ENCODE measurements around the gene CACNA2D4.

Gene CACNA2D4

DNA sequence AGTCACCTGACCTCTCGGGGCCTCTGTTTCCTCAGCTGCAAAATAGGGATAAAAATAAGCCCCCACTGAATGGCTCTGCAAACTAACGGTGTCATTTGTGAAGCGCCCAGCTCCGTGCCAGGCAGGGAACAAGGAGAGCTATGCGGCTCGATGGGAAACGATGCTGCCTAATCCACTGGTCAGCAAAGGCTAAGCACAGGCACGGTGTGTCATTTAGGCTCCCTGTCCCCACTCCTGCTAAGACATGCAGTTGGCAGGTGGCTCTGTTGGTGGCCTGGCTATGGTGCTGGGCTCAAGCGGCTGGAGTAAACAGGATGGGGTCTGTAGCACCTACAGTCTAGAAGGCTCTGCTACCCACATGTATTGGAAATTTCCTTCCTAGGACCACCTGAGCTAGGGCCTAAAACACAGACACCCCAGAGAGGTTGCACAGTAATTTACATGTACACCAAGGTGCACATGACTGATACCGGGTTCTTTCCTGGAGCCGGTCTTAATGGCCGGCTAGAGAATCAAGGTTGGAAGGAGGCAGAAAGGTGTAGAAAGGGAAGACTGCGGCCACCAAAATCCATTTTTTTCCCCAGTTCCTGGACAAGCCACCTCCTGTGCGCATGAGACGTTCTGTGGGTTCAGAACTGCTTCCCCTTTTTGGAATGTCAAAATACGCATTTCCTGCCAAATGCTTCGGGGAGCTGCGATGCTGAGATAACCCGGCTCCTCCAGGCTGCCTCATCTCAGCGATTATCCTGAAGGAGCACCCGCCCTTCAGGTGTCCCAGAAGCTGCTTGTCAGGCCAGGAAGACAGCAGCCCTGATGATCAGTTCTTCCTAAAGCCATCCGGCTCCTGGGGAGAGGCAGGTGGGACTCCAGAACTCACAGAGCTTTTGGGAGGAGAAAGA, 1.0 kb downstream of the CACNA2D4 start:
- H3K36me3 ChIP-seq (ENCODE audit: control insufficient read depth in 1 of 2, insufficient read depth in 2 of 2, low read depth in 1 of 2, low read length in 2 of 2): no peaks in the 10 kb centered on the region
- H2BK5ac ChIP-seq (ENCODE audit: low read depth, low read length, poor library complexity, severe bottlenecking): no peak overlapping the region
- no peak for DNase-seq
- no peaks in the 10 kb centered on the region for H3K79me1 ChIP-seq (replicated peaks; ENCODE audit: low read length, poor library complexity, severe bottlenecking)
- no peaks in the 10 kb centered on the region for H3K9me3 ChIP-seq (ENCODE audit: control insufficient read depth, low read length)
- H3K14ac ChIP-seq (ENCODE audit: low read length in 2 of 2): peak overlapping the region in 1 of 2 experiments; percentile 35
- no peak overlapping the region for H4K8ac ChIP-seq (ENCODE audit: low read length)
- no peak overlapping the region for H2BK15ac ChIP-seq (ENCODE audit: low read depth, poor library complexity, severe bottlenecking)
- H2AK5ac ChIP-seq (ENCODE audit: low read length, severe bottlenecking): no peak overlapping the region
- no peak overlapping the region for H3K27ac ChIP-seq (ENCODE audit: low read length, poor library complexity, severe bottlenecking)
- H3K23ac ChIP-seq (ENCODE audit: low read length in 2 of 2): no peak overlapping the region
- H3K27me3 ChIP-seq (ENCODE audit: control insufficient read depth in 1 of 2, insufficient read depth in 1 of 2, low read length in 2 of 2): peaks cover 13 to 67% of the 10 kb centered on the region in 2 experiments
- WGBS: 86% methylated on average over 22 of the region's 22 CpGs
- H2AFZ ChIP-seq (ENCODE audit: low read depth, low read length): no peak overlapping the region
- no peak overlapping the region for H4K91ac ChIP-seq (ENCODE audit: low read length)
- H2BK120ac ChIP-seq (ENCODE audit: low read depth, low read length): no peak overlapping the region
- no peak overlapping the region for H3K4ac ChIP-seq (ENCODE audit: low read depth in 1 of 2, low read length in 2 of 2)
- no peak overlapping the region for H3K18ac ChIP-seq (ENCODE audit: low read depth in 1 of 2, low read length in 2 of 2)
- H3K4me2 ChIP-seq (ENCODE audit: low read length, poor library complexity, severe bottlenecking): no peak overlapping the region
- H3K4me3 ChIP-seq (ENCODE audit: insufficient read depth in 1 of 2, low read depth in 1 of 2, low read length in 2 of 2): no peak overlapping the region
- H2BK12ac ChIP-seq (ENCODE audit: low read length in 2 of 2): no peak overlapping the region
- H3K9ac ChIP-seq (ENCODE audit: low read length): no peak overlapping the region
- peaks cover 3% of the 10 kb centered on the region for H3K4me1 ChIP-seq (ENCODE audit: control insufficient read depth, insufficient read depth, low read depth, low read length)

DNA sequence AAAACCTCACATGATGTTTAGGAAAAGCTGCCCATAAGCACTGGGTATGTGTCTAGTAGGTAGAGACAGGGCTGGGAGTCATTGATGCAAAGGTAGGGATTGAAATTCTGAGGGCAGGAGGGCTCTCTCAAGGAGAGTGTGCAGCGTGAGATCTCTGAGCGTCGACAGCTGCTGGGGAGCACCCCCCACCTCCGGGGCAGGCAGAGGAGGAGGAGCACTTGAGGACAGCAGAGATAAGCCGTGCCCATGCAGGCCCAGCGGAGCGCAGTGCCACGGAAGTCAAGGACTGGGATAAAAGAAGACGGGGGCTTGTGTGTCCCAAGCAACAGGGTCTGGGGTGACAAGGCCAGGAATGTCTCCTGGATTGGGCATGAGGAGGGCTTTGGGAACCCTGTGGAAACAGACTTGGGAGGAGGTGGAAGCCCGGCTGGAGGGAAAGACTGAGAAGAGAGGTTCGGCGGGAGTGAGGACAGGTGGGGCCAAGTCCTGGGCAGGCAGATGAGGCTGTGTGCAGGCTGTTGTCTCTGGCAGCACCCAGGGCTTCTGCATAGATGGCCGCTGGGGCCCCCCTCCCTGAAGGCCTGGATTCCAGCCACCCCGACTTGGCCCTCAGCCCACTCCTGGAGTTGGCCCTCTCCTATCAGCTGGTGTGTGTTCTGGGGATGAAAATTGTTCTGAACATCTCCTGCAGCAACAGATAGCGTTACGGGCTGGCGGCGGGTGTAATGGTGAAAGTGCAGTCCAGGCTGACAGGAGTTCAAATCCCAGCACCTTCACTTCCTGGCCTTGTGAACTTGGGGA, 1.9 kb downstream of the CACNA2D4 start:
- Histone ChIP-seq H3K4ac (ENCODE audit: low read depth in 1 of 2, low read length in 2 of 2) (no peak overlapping the region), H4K8ac (ENCODE audit: low read length) (no peak overlapping the region), H3K23ac (ENCODE audit: low read length in 2 of 2) (no peak overlapping the region), H2AFZ (ENCODE audit: low read depth, low read length) (no peak overlapping the region), H3K4me2 (ENCODE audit: low read length, poor library complexity, severe bottlenecking) (no peak overlapping the region), H2BK120ac (ENCODE audit: low read depth, low read length) (no peak overlapping the region), H2BK15ac (ENCODE audit: low read depth, poor library complexity, severe bottlenecking) (no peak overlapping the region), H4K91ac (ENCODE audit: low read length) (no peak overlapping the region), H2BK5ac (ENCODE audit: low read depth, low read length, poor library complexity, severe bottlenecking) (no peak overlapping the region), H2BK12ac (ENCODE audit: low read length in 2 of 2) (no peak overlapping the region), H3K4me3 (ENCODE audit: insufficient read depth in 1 of 2, low read depth in 1 of 2, low read length in 2 of 2) (no peak overlapping the region), H3K36me3 (ENCODE audit: control insufficient read depth in 1 of 2, insufficient read depth in 2 of 2, low read depth in 1 of 2, low read length in 2 of 2) (no peaks in the 10 kb centered on the region), H3K27me3 (ENCODE audit: control insufficient read depth in 1 of 2, insufficient read depth in 1 of 2, low read length in 2 of 2) (peaks cover 13 to 71% of the 10 kb centered on the region in 2 experiments), H3K18ac (ENCODE audit: low read depth in 1 of 2, low read length in 2 of 2) (no peak overlapping the region), H3K4me1 (ENCODE audit: control insufficient read depth, insufficient read depth, low read depth, low read length) (peaks cover 3% of the 10 kb centered on the region), H3K79me1 (replicated peaks; ENCODE audit: low read length, poor library complexity, severe bottlenecking) (no peaks in the 10 kb centered on the region), H3K14ac (ENCODE audit: low read length in 2 of 2) (no peak overlapping the region), H3K9ac (ENCODE audit: low read length) (no peak overlapping the region), H3K27ac (ENCODE audit: low read length, poor library complexity, severe bottlenecking) (no peak overlapping the region), H3K9me3 (ENCODE audit: control insufficient read depth, low read length) (no peaks in the 10 kb centered on the region), H2AK5ac (ENCODE audit: low read length, severe bottlenecking) (no peak overlapping the region)
- DNase-seq: no peak
- whole genome bisulfite sequencing: 87% methylated on average over 18 of the region's 18 CpGs

DNA sequence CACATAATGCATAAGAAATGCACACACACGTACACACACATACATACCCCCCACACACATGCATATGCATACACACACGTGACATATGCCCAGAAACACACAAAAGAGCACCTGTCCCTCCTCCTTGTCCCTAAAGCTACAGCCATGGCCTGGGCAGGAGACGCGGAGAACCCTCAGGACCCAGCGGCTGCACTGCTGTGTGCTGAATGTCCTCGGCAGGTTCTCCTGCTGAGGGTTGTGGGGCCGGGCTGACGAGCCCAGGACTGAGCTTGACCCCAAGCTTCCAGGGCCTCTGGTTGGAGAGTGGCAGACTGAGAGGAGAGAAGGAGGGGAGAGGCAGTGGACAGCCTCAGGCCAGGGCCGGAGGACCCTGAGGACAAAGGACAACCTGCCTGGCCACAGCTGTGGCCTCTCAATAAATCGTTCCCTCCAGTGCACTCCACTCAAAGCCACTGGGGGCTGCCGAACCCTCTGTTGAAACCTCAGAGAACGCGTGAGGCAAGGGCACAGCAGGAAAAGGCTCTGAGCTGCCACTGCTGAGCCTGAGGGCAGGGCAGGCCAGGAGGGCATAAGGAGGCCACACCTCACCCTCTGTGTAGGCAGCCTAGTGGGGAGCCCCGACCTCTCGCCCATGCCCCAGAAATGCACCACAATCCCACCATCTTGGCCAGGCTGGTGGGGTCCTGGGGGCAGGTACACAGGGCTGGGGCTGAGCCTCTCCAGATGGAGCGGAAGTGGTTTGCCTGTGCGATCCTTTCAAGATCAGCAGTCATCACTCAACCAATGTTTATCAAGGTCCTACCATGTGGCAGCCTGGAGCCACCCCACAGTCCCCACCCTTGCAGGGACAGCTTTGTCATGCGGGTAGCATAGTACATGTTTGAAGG, 3.1 kb downstream of the CACNA2D4 start:
- H3K27ac ChIP-seq (ENCODE audit: low read length, poor library complexity, severe bottlenecking): no peak overlapping the region
- no peak overlapping the region for H2BK12ac ChIP-seq (ENCODE audit: low read length in 2 of 2)
- peaks cover 3% of the 10 kb centered on the region for H3K4me1 ChIP-seq (ENCODE audit: control insufficient read depth, insufficient read depth, low read depth, low read length)
- no peak overlapping the region for H4K8ac ChIP-seq (ENCODE audit: low read length)
- H3K4ac ChIP-seq (ENCODE audit: low read depth in 1 of 2, low read length in 2 of 2): no peak overlapping the region
- H2AFZ ChIP-seq (ENCODE audit: low read depth, low read length): no peak overlapping the region
- no peaks in the 10 kb centered on the region for H3K36me3 ChIP-seq (ENCODE audit: control insufficient read depth in 1 of 2, insufficient read depth in 2 of 2, low read depth in 1 of 2, low read length in 2 of 2)
- no peaks in the 10 kb centered on the region for H3K9me3 ChIP-seq (ENCODE audit: control insufficient read depth, low read length)
- H2BK15ac ChIP-seq (ENCODE audit: low read depth, poor library complexity, severe bottlenecking): no peak overlapping the region
- H3K14ac ChIP-seq (ENCODE audit: low read length in 2 of 2): no peak overlapping the region
- H4K91ac ChIP-seq (ENCODE audit: low read length): no peak overlapping the region
- no peak overlapping the region for H2BK120ac ChIP-seq (ENCODE audit: low read depth, low read length)
- H3K79me1 ChIP-seq (replicated peaks; ENCODE audit: low read length, poor library complexity, severe bottlenecking): no peaks in the 10 kb centered on the region
- H3K23ac ChIP-seq (ENCODE audit: low read length in 2 of 2): no peak overlapping the region
- no peak overlapping the region for H3K4me3 ChIP-seq (ENCODE audit: insufficient read depth in 1 of 2, low read depth in 1 of 2, low read length in 2 of 2)
- no peak overlapping the region for H3K9ac ChIP-seq (ENCODE audit: low read length)
- H2AK5ac ChIP-seq (ENCODE audit: low read length, severe bottlenecking): no peak overlapping the region
- no peak for DNase-seq
- peaks cover 13 to 62% of the 10 kb centered on the region in 2 experiments for H3K27me3 ChIP-seq (ENCODE audit: control insufficient read depth in 1 of 2, insufficient read depth in 1 of 2, low read length in 2 of 2)
- 88% methylated on average over 17 of the region's 18 CpGs for WGBS
- no peak overlapping the region for H3K18ac ChIP-seq (ENCODE audit: low read depth in 1 of 2, low read length in 2 of 2)
- H2BK5ac ChIP-seq (ENCODE audit: low read depth, low read length, poor library complexity, severe bottlenecking): no peak overlapping the region
- no peak overlapping the region for H3K4me2 ChIP-seq (ENCODE audit: low read length, poor library complexity, severe bottlenecking)

Measured in mesenchymal stem cell (in vitro differentiated cells and primary cell).